Measurements from ENCODE around the gene CEP120. TPM values are rescaled to one million over a fixed set of nuclear protein-coding genes. Genes with fewer than 3 reads are reported as not detected.
"Not testable (repeated sequence)": the region's sequence is repeated elsewhere in the genome, so short reads cannot be mapped to it uniquely, and the experiment has no call there.

The CEP120 gene
- total and polyA plus RNA-seq, 2 of the 4 experiments (the other 2 are of a cell fraction), result 6.7 to 46.1 TPM

GRCh38 chr5:123401999-123402398 is 21.2 kb downstream of the CEP120 start:
- H2BK120ac ChIP-seq (ENCODE audit: low read depth, low read length); dilution Hi-C loops (cut with HindIII; ENCODE audit: low sequenced_read_pairs, unreplicated experiment); H2BK20ac ChIP-seq (ENCODE audit: low read depth, low read length); H3K79me1 ChIP-seq (ENCODE audit: low read depth in 1 of 2, low read length in 2 of 2); BruUV-seq (replicated peaks); H3K23ac ChIP-seq (ENCODE audit: low read depth, low read length); in situ Hi-C loops (cut with MboI; ENCODE audit: low sequenced_read_pairs); H2AK5ac ChIP-seq (ENCODE audit: low read depth, low read length); H3K4me2 ChIP-seq (ENCODE audit: low read depth, low read length); H3K9ac ChIP-seq (ENCODE audit: low read depth, low read length); ATAC-seq (ENCODE audit: low read depth); H3K27me3 ChIP-seq (ENCODE audit: control insufficient read depth, insufficient read depth, low read length); H3K9me1 ChIP-seq (ENCODE audit: insufficient read depth, low read length); H3K18ac ChIP-seq (ENCODE audit: low read depth, low read length); H4K8ac ChIP-seq (ENCODE audit: low read depth in 2 of 2, low read length in 2 of 2); H2BK5ac ChIP-seq (ENCODE audit: low read depth, low read length, poor library complexity, severe bottlenecking); H4K5ac ChIP-seq (ENCODE audit: low read depth, low read length); POLR2A ChIA-PET (ENCODE audit: unreplicated experiment); H4K20me1 ChIP-seq (ENCODE audit: insufficient read depth, low read length); H3K4me3 ChIP-seq (ENCODE audit: insufficient read depth, low read depth, low read length); H3K56ac ChIP-seq (ENCODE audit: extremely low read depth, insufficient read depth, low read length); H3K9me3 ChIP-seq (ENCODE audit: control insufficient read depth, insufficient read depth, low read length); DNase-seq; H2AK9ac ChIP-seq (replicated peaks; ENCODE audit: low read depth, low read length, poor library complexity); H3K4ac ChIP-seq (ENCODE audit: low read depth, low read length); H4K91ac ChIP-seq (ENCODE audit: insufficient read depth, low read depth, low read length); CTCF ChIA-PET; H3K4me1 ChIP-seq (ENCODE audit: control insufficient read depth, insufficient read depth, low read length); H2BK15ac ChIP-seq (ENCODE audit: low read depth, low read length); H3K27ac ChIP-seq (ENCODE audit: insufficient read depth, low read length); H2AFZ ChIP-seq (replicated peaks; ENCODE audit: low read length, poor library complexity); H3K14ac ChIP-seq (replicated peaks; ENCODE audit: low read depth, low read length): not testable (repeated sequence)
- WGBS, 2 experiments (ENCODE audit: extremely low coverage in 2 of 2, insufficient read length in 1 of 2), result 100% methylated on average over 6 of the region's 12 CpGs; no CpG with 5 or more reads in 1 of the 2 experiments
- intact Hi-C loops (cut with micrococcal nuclease), result loop anchor here (2.0 kb wide), 1 partner anchor 73 kb away; no protein-coding TSS in a partner anchor
- peaks cover 15% of the 10 kb centered on the region for H3K36me3 ChIP-seq (ENCODE audit: control insufficient read depth, insufficient read depth, low read length)

All from IMR-90 (cell line).